DND-41 (cell line): ENCODE measurements around the gene TMEM236.

Source experiments
- CTCF ChIP-seq: IDR thresholded peaks from 2 replicates; pipeline ENCODE4 v1.5.1; 2012; ENCODE audit warnings: borderline replicate concordance, low read length, moderate library complexity, mild to moderate bottlenecking; ENCODE audit not compliant: poor library complexity, severe bottlenecking; ENCODE audit errors: extremely low read depth
- EZH2 ChIP-seq: IDR thresholded peaks from 3 replicates; pipeline ENCODE4 v1.6.1; 2012; ENCODE audit warnings: borderline replicate concordance, low read depth, mild to moderate bottlenecking, moderate library complexity, low read length, inconsistent platforms; ENCODE audit not compliant: severe bottlenecking

- TF ChIP-seq CTCF (no peak), EZH2 (no peak)
Observed at GRCh38 chr10:17768957-17769356, 17.0 kb downstream of the TMEM236 start.
